ENCODE results near the gene TSPAN6.

Gene TSPAN6

DNA sequence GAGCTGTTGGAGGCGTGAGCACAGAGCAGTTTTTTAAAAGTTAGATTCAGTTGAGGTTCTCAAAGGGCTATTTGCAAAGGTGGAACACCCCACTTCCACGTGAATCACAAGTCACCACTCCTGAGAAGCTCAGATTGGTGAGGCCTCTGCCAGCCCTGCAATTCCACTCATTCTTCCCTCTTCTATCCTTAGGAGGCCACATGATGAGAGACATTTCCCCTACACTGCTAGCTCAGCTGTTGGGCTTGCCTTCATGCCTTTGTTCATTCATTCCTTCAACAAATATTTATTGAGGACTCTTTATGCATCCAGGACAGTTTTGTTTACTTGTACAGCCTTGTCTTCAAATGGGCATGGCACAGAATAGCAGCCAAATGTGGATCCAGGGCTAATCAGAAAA, 11.1 kb upstream of the TSPAN6 start:
- no peak for DNase-seq (ENCODE audit: low read depth in 2 of 2)

DNA sequence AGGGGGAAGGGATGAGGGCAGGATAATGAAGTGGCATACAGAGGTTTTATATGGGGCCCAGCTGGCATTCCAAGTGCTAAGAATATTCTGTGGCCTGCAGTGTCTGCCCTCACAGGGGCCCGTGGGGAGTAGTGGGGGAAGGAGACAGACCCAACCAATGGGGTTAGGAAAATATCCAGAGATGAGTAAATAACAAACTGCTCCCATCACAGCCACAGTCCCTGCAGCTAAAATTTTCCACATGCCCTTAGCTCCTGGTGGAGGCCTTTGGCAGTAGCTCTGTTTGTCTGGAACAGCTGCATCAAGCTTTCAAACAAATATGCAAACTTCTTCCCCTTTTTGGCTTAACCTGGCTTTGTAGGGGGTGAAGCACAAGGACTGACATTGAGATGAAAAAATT, 10.5 kb upstream of the TSPAN6 start:
- no peak for DNase-seq (ENCODE audit: low read depth in 2 of 2)

DNA sequence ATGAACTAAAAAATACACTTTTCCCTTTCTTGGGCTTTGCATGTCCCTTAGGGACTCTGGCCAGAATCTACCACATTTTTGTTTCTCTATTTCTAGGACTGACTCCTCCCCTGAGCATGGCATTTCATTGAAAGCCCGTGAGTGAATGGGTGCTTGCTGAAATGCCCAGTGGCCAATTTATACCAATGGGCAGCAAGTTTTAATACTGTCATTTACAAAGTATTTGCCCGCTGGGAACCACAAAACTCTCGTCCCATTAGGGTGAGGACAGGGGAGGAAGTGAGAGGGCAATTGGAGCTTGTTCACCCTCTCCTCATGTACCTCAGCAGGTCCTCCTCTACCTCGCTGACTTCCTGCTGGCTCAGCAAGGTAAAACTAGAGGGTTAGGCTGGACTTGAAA, 8.5 kb upstream of the TSPAN6 start:
- no peak for DNase-seq (ENCODE audit: low read depth in 2 of 2)

DNA sequence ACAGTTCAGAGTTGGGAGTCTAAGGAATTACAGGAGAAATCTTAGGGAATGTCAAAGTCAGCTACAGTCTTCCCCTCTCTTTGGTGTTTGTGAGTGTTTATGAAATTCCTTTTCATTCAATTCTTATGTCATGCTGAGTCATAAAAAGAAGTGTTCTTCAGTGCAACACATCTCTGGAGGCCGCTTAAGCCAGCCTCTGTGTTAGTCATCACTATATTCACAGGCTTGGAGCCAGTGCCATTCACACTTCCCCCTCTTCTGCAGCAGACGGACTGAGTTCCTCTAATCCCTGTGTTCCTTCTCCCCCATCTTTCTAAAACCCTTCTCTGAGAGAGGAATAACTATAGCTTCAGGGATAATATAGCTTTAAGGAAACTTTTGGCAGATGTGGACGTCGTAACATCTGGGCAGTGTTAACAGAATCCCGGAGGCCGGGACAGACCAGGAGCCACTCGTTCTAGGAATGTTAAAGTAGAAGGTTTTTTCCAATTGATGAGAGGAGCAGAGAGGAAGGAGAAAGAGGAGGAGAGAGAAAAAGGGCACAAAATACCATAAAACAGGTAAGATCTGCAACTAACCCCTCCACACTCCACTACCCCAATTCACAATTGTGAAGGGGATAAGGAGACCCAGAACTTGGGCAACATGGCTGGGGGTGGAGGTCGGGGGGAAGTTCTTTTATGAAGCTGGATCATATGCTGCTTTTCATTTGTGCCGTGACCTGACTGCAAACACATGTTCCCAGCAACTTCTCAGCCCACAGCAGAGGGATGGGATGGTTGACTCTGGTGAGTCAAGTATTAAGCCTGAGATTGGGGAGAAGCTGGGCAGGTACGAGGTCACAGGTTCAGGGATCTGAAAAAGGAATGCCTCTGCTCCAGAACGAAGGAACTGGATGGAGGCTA, 7.6 kb upstream of the TSPAN6 start, which contains the start of gene SRPX2:
Gene SRPX2, plus strand, starts transcription at position 244 of the 905 bp plus-strand sequence. CDS start 2,124 bp downstream, outside the sequence.
- DNase-seq (ENCODE audit: low read depth in 2 of 2) = no peak

DNA sequence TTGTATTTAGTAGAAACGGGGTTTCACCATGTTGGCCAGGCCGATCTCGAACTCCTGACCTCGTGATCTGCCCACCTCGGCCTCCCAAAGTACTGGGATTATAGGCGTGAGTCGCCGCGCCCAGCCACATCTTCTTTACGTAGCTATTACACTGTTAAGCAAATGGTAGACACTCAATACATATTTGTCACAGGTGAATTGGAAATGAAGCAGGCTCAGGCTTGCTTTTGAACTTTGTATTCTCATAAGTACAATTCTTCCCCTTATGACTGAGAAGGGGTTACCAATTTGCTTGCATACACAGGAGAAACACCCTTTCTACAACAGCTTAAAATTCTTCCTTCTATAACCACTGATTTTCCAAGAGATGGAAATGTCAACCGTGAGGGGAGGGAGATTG, 6.6 kb upstream of the TSPAN6 start:
- DNase-seq (ENCODE audit: low read depth in 2 of 2) = no peak

DNA sequence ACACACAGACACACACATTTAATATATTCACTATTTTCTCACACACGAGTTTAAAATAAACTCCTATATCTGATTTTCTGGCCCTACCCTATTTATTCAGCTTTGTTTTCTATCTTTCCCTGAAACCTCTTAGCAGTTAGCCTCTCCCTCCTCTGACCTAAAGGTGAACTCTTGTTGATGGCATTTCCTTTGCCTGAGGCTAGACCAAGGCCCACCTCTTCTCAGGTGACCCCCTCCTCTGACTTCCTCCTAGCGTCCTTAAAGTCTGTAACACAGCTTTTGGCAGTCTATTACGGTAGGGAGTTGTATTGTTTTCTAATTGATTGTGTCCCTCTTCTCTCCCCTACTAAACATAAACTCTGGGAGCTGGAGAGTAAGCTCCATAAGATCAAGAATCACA, 5.7 kb upstream of the TSPAN6 start:
- no peak for DNase-seq (ENCODE audit: low read depth in 2 of 2)

DNA sequence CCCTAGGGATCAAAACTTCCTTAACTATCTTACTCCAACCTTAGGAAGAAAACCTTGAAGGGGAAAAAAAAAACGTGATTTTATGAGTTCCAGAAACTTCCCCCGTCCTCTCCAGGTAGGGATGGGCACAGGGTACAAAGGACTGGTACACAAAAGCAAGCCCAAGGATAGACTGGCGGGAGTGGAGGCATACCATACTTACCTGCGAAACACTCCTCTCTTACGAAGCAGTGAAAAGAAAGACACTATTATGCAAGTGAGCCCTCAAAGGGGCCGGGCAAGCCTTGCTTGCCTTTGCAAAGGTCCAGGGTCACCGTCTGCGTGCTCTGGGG, 651 bp downstream of the TSPAN6 start:
- no peak for DNase-seq (ENCODE audit: low read depth in 2 of 2)

DNA sequence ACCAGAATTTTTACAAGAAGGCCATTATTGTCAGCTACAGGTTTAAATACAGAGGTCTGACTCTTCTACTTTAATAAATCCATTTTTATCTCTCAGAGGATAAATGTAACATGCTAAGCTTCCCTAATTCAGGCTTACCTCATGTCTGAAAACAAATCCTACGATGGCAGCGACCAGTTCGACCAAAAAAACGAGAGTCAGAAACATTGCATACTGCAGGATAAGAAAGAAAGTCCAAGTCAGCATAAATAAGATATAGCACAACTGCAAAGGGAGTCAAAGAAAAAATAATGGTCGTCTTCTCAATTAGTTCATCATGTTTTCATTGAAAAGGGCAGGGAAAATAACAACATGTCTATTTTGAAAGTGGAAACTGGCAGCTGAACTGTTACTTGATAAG, 1.6 kb downstream of the TSPAN6 start:
- no peak for DNase-seq (ENCODE audit: low read depth in 2 of 2)

DNA sequence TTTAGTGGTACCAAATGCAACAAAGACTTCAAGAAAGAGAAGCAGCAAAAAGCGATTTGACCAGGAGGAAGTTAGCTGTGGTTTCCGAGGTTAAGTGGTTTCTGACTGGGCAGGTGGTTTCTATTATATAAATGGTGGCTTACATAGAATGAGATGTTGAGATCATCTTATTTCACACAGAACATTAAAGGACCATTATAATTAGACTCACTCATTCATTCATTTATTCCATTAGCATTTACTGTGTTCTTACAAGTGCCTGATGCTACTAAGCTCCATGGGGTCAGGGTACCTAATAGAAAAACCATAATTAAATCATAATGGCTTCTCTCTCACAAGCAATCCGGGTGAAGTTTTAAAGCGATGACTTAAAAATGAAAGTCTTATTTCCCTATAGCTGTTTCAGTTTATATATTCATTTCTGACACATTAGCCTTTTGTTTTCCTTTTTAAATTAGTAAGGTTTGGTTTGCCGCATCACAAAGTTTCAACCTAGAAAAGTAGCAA, 10.6 kb downstream of the TSPAN6 start:
- DNase-seq (ENCODE audit: low read depth in 2 of 2) = no peak

DNA sequence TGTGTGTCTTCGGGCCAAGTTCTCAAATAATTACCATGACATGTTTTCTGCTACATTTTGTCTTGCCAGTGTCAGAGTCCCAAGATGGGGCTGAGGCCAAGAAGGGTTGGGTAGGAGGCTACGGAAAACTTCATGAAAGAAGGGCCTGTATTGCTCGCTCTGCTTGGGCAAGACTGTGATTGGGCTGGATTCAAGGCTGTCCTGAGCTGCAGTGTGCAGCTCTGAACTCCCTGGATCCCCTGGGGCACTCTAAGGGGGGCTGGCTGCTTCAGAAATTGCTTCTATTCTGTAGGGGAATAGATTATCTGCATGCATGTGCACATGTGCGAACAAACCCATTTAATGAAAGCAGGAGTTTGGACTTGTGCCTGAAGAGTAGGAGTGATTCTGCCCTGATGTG, 13.6 kb downstream of the TSPAN6 start:
- DNase-seq (ENCODE audit: low read depth in 2 of 2) = no peak

DNA sequence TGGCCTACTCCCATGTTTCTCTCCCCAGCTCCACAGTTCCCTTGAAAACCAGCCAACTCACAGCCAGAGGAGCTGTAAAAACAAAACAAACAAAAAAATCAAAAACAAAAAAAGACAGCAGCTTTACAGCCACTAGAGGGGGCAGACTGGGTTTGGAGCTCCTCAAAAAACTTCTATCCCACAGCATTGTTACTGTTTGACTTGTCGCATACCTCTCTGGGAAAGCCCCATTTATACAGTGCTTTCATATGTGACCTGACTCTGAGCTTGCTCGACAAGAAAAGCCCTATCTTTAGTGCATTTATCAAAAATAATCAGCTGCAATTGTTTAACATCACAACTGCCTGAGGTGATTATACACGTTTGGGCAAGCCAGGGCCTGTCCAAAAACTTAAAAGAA, 21.6 kb downstream of the TSPAN6 start:
- DNase-seq (ENCODE audit: low read depth in 2 of 2) = no peak

DNA sequence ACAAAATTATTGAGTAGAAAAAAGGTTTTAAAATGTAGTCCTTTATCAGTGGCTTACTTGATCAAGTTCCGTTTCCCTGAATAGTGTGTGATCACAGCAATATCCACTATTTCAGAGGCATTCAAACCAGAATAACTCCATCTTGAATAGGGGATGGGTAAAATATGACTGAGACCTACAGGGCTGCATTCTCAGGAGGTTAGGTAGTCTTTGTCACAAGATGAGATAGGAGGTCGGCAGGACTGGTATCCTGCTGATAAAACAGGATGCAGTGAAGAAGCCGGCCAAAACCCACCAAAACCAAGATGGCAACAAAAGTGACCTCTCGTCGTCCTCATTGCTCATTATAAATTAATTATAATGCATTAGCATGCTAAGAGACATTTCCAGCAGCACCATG, 24.7 kb downstream of the TSPAN6 start:
- DNase-seq (ENCODE audit: low read depth in 2 of 2) = no peak

DNA sequence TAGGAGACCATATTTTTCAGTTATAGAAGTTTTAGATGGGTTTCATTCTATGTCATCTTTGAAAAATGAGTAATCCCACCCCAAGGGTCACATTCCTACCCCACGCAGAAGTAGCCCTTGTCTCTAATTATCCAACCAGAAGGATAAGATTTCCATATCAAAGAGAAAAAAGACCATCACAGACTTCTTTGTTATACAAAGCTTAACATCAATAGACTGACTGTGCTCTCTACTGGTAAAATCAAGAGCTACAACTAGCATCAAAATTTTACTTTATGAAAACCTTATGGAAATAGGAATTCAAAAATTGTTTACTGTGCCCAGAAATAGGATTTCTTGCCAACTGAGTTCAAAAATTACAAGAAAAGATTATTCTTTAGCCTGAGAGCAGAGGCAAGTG, 27.0 kb downstream of the TSPAN6 start:
- DNase-seq (ENCODE audit: low read depth in 2 of 2) = no peak

DNA sequence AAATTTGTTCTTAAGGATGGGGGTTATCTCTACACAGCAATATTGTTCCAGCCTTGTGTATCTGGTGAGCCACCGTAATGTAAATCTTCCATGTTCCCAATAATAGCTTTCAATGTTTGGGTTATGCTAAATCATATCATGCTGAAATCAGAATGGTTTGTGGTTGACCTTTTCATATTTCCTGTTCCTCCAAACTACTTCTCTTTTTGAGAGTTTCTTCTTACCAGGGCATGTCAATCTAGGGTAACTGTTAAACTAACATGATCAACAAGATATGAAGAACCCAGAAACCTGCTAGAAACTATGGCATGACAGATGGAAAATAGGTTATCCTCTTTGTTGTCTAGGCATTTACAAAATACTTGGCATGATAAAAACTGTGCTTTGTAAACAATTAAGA, 29.9 kb downstream of the TSPAN6 start:
- no peak for DNase-seq (ENCODE audit: low read depth in 2 of 2)

DNA sequence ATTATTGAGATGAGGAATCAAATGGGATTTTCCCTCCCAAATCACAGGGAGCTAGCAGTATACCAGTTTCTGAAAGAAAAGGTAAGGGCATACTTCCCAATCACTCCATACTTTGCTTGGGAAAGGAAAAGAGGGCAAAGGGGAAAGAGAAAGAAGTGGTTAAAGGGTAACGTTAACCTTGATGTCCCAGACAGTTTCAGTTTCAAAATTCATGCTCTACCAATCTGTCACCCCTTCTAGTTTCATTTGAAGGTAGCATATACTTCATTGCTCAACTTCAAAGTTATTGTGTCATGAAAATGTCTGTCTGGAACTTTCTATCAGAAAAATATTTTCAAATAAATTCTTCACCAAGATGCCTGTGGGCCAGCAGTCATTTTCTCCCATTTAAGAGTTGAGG, 35.8 kb downstream of the TSPAN6 start:
- DNase-seq (ENCODE audit: low read depth in 2 of 2) = no peak

DNA sequence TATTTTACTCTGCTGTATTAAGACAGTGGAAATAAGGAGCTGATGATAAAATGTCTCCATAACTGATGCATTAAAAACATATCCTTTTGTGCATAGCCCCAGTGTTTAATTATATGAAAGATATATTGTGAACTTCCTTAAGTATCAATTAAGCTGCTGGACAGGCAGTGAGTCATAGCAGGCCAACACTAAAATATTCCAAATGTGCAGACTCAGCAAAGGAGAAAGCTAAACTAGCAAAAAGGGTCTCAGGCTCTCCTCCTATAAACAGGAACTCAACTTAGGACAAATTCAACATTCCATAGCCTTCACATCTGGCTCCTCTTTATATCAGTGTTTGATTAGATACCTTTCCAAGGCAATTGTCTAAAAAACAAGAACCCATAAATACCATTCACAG, 36.3 kb downstream of the TSPAN6 start:
- no peak for DNase-seq (ENCODE audit: low read depth in 2 of 2)

DNA sequence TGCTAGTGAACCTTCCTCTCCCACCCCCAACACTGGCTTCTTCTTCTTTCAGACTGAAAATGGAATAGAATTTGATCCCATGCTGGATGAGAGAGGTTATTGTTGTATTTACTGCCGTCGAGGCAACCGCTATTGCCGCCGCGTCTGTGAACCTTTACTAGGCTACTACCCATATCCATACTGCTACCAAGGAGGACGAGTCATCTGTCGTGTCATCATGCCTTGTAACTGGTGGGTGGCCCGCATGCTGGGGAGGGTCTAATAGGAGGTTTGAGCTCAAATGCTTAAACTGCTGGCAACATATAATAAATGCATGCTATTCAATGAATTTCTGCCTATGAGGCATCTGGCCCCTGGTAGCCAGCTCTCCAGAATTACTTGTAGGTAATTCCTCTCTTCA, 37.1 kb downstream of the TSPAN6 start:
- no peak for DNase-seq (ENCODE audit: low read depth in 2 of 2)

DNA sequence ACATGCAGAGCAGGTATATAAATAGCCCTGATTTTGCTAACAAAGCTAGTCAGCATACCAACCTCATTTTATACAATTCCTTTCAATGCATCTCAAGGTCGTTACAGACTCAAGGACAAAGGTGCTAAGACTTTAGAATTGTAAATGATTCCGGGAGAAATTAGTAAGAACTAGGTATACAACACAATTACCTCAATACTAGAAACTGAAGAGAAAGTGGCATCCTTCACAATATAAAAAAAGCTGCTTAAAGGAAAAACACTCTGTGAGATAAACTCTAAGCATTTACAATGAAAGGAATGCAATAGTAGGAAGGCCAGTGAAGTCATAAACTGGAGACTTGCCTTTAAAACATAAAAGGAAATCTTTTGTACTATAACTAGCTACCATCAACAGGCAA, 40.0 kb downstream of the TSPAN6 start:
- no peak for DNase-seq (ENCODE audit: low read depth in 2 of 2)

DNA sequence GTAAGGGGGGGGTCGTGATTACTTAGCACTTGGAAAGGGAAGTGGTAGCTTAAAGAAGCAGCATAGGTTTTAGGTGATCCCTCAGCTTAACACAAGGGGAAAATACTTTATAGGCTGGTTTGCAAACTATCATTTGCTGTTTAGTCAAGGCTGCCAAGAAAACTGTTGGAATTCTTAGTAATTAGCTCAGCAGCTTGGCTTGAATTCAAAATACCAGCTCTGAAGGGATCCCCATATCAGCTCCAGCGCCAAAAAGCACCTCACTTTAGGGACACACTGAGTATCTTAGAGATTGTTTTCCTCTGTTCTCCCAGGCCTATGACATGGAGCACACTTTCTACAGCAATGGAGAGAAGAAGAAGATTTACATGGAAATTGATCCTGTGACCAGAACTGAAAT, 43.0 kb downstream of the TSPAN6 start:
- DNase-seq (ENCODE audit: low read depth in 2 of 2) = no peak

DNA sequence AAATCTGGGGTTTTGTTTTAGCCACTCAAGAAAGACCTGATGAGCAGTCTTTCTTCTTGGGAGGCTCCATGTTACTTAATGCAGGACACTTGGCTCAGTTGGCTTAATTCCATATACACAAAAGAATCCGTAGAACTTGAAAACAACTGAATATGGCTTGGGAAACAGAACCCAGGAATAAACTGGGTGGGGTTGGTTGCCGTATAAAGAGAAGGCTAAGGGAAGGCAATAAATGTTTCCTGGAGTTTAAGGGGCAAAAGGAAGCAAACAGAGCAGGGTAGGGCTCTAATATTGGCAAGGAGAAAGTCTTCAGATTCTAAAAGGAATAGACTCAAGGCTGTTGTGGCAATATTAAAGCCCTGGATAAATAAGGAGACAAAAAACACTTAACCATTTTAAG, 43.5 kb downstream of the TSPAN6 start:
- no peak for DNase-seq (ENCODE audit: low read depth in 2 of 2)

DNA sequence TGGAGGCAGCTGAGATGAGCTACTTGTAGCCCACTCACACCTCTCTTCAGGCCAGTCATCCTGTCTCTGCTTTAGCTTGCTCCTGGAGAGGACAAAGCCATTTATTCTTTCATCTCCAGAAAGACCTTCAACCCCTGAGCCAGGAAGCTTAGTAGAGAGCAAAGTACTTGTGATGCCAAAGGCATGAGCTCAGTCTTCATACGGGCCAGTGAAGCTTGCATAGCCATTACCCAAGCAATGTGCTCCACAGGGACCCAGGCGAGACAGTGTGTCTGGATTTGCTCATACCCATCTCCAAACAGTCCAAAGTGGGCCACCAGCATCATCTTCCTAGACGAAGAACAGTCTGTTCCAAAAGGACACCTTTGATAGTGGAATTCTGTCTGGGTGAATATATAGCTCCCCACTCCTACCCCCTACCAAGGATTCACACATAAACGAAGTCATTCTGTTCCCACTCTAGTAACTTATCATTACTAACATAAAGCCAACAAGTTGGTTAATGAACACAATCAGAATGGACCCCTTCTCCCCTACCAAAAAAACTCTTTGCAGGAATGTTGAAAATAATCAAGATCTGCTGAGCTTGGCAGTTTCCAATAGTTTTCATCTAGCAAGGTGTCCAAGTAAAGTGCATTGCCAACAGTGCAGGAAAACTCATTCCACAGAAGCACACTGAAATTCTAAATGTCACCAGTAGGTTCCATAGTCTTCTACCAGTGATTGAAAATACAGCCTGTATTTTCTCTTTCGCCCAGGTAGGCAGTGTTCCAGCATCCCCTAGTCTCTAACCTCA, 45.2 kb downstream of the TSPAN6 start:
- no peak for DNase-seq (ENCODE audit: low read depth in 2 of 2)

DNA sequence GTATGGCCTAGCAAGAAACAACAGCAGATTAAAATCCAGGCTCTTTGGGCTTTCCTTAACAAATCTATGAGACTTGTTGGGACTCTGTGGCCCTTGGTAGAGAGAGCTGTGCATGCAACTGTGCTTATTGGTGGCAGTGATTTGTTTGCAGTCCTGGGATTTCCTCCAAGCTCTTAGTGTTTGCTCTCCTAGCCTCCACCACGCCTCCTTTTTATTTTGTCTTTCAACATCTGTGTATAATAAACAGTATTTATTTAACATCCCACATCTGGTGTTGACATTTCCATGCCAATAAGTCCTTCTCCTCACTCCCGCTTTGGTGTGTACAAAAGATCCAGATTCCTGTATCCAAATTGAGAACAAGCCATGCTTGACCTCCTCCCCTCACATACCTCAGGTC, 48.7 kb downstream of the TSPAN6 start:
- DNase-seq (ENCODE audit: low read depth in 2 of 2) = no peak

DNA sequence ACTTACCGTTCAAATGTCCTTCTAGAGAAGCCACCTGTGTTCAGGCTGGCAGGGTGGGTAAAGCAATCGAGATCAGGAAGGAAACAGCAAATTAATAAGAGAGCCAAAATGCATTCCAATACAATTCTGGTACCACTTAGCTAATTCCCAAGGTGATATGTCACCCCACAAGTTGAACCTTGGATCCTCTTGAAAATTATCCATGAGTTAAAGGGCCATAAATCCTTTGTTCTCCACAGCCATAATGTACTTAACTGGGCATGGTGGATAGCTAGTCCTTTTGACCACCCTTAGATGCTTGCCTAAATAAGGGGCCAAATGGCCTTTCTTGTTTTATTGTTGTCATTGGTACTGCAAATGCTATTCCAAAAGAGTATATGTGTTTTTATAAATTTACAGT, 49.9 kb downstream of the TSPAN6 start:
- DNase-seq (ENCODE audit: low read depth in 2 of 2) = no peak
